SK-N-SH (cell line): Measurements from ENCODE around the gene CCNB1. TPM values are rescaled to one million over a fixed set of nuclear protein-coding genes. Genes with fewer than 3 reads are reported as not detected.

ENCODE experiments used
- CTCF ChIA-PET: fragments of 300-600, 350-600 bp; formaldehyde crosslinking; extraction: SDS; loops from one replicate; lab custom pipeline; 2021; lab: Yijun Ruan, JAX
- POLR2A ChIA-PET: fragments of 350-600 bp; sonication (Branson Sonifier 250); formaldehyde crosslinking; extraction: SDS; loops from one replicate; lab custom pipeline; 2020; ENCODE audit warnings: antibody characterized with exemption, inconsistent platforms; lab: Yijun Ruan, JAX
- DNase-seq: peaks from one replicate; pipeline ENCODE4 v3.0.0; 2012
- H2AFZ ChIP-seq: fragments of 200-600 bp; sonication (generic); 2 replicates; pipeline ENCODE4 v1.8.1; 2016; ENCODE audit warnings: antibody characterized with exemption, mild to moderate bottlenecking, low read depth
- H3F3A ChIP-seq: fragments of 200-600 bp; sonication (generic); replicated peaks from 2 replicates; pipeline ENCODE3; 2016; ENCODE audit warnings: antibody characterized with exemption, mild to moderate bottlenecking; ENCODE audit not compliant: insufficient read depth
- H3K27ac ChIP-seq, 2 experiments: fragments of 200-500 bp in 1 of 2; fragments of 200-600 bp in 1 of 2; sonication (Bioruptor generic) in 1 of 2; sonication (generic), shearing (Covaris generic) in 1 of 2; 2 replicates each; pipeline versions ENCODE4 v1.5.1 to v1.6.1; 2014 to 2016; ENCODE audit warnings: low read depth in 2 of 2, inconsistent platforms in 1 of 2, low read length in 1 of 2, mild to moderate bottlenecking in 1 of 2, mixed read lengths in 1 of 2
- H3K27me3 ChIP-seq: fragments of 200-600 bp; sonication (generic), shearing (Covaris generic); 2 replicates; pipeline ENCODE4 v1.6.1; 2016; ENCODE audit warnings: mixed run types; ENCODE audit not compliant: insufficient read depth
- H3K36me3 ChIP-seq, 2 experiments: fragments of 200-500 bp in 1 of 2; fragments of 200-600 bp in 1 of 2; sonication (Bioruptor generic) in 1 of 2; sonication (generic) in 1 of 2; replicated peaks in 1 of 2; 2 replicates each; pipeline versions ENCODE3 to v1.5.1; 2014 to 2016; ENCODE audit warnings: low read length in 1 of 2, mild to moderate bottlenecking in 1 of 2; ENCODE audit not compliant: insufficient read depth in 2 of 2, control insufficient read depth in 1 of 2
- H3K4me1 ChIP-seq, 2 experiments: fragments of 200-500 bp in 1 of 2; fragments of 200-600 bp in 1 of 2; sonication (Bioruptor generic) in 1 of 2; sonication (generic), shearing (Covaris generic) in 1 of 2; 2 replicates each; pipeline versions ENCODE4 v1.5.1 to v1.6.1; 2014 to 2016; ENCODE audit warnings: low read depth in 1 of 2, low read length in 1 of 2, mixed run types in 1 of 2; ENCODE audit not compliant: insufficient read depth in 2 of 2, control insufficient read depth in 1 of 2
- H3K4me2 ChIP-seq: fragments of 200-600 bp; sonication (generic), shearing (Covaris generic); 2 replicates; pipeline ENCODE4 v1.6.1; 2017; ENCODE audit warnings: mixed run types
- H3K4me3 ChIP-seq, 2 experiments: fragments of 200-500 bp in 1 of 2; fragments of 200-600 bp in 1 of 2; sonication (Bioruptor generic) in 1 of 2; sonication (generic), shearing (Covaris generic) in 1 of 2; 2 replicates each; pipeline versions ENCODE4 v1.5.1 to v1.8.1; 2014 to 2016; ENCODE audit warnings: low read depth in 2 of 2, inconsistent platforms in 1 of 2, low read length in 1 of 2, mild to moderate bottlenecking in 1 of 2, mixed read lengths in 1 of 2, moderate library complexity in 1 of 2
- H3K79me2 ChIP-seq: fragments of 200-600 bp; sonication (generic); 2 replicates; pipeline ENCODE4 v1.8.1; 2017; ENCODE audit warnings: mild to moderate bottlenecking; ENCODE audit not compliant: insufficient read depth
- H3K9ac ChIP-seq: fragments of 200-600 bp; sonication (generic); 2 replicates; pipeline ENCODE4 v1.6.1; 2017; ENCODE audit warnings: mixed run types
- H3K9me2 ChIP-seq: fragments of 200-600 bp; sonication (generic); 2 replicates; pipeline ENCODE4 v1.6.1; 2017; ENCODE audit warnings: mixed run types
- H3K9me3 ChIP-seq: fragments of 200-600 bp; sonication (generic); 2 replicates; pipeline ENCODE4 v1.6.1; 2017; ENCODE audit warnings: mixed run types, mild to moderate bottlenecking, moderate library complexity
- H4K20me1 ChIP-seq: fragments of 200-600 bp; sonication (generic); 2 replicates; pipeline ENCODE4 v1.6.1; 2017; ENCODE audit warnings: mild to moderate bottlenecking, mixed run types; ENCODE audit not compliant: insufficient read depth
- CHD2 ChIP-seq: fragments of 150-350 bp; IDR thresholded peaks from 2 replicates; pipeline ENCODE4 v1.6.1; 2018; ENCODE audit warnings: low read length; ENCODE audit not compliant: partially characterized antibody
- ELF1 ChIP-seq: IDR thresholded peaks from 2 replicates; pipeline ENCODE4 v1.4.0; 2012
- EZH2phosphoT487 ChIP-seq: fragments of 200-600 bp; sonication (generic); IDR thresholded peaks from 2 replicates; pipeline ENCODE4 v1.6.1; 2017; ENCODE audit warnings: low read depth, mixed run types, mild to moderate bottlenecking, antibody characterized with exemption, moderate library complexity, borderline replicate concordance
- FOSL2 ChIP-seq: IDR thresholded peaks from 2 replicates; pipeline ENCODE4 v1.4.0; 2012; ENCODE audit warnings: low read depth, mild to moderate bottlenecking, moderate library complexity, borderline replicate concordance
- FOXJ3 ChIP-seq: sonication (generic); formaldehyde crosslinking; IDR thresholded peaks from 2 replicates; pipeline ENCODE4 v1.5.1; 2020; ENCODE audit warnings: mild to moderate bottlenecking, missing genetic modification reagents
- FOXM1 ChIP-seq: IDR thresholded peaks from 2 replicates; pipeline ENCODE4 v1.4.0; 2012; ENCODE audit warnings: low read depth, mild to moderate bottlenecking
- GATA2 ChIP-seq: sonication (generic); formaldehyde crosslinking; IDR thresholded peaks from 2 replicates; pipeline ENCODE4 v1.5.0; 2020; ENCODE audit warnings: mild to moderate bottlenecking, missing genetic modification reagents
- JUND ChIP-seq: IDR thresholded peaks from 2 replicates; pipeline ENCODE4 v1.4.0; 2012
- RAD21 ChIP-seq: IDR thresholded peaks from 2 replicates; pipeline ENCODE4 v1.6.1; 2012; ENCODE audit warnings: mild to moderate bottlenecking, low read length
- RCOR1 ChIP-seq: fragments of 150-350 bp; IDR thresholded peaks from 2 replicates; pipeline ENCODE4 v1.6.1; 2017; ENCODE audit warnings: antibody characterized with exemption, low read length
- RFX5 ChIP-seq: IDR thresholded peaks from 2 replicates; pipeline ENCODE4 v1.6.1; 2012; ENCODE audit warnings: mild to moderate bottlenecking, improper control_type of control experiment, low read length
- RXRA ChIP-seq: IDR thresholded peaks from 2 replicates; pipeline ENCODE4 v1.4.0; 2012; ENCODE audit warnings: low read depth, mild to moderate bottlenecking, borderline replicate concordance
- SIN3A ChIP-seq: IDR thresholded peaks from 2 replicates; pipeline ENCODE4 v1.6.1; 2012; ENCODE audit warnings: low read depth, mild to moderate bottlenecking, low read length, moderate library complexity, borderline replicate concordance
- SMC3 ChIP-seq: IDR thresholded peaks from 2 replicates; pipeline ENCODE4 v1.6.1; 2012; ENCODE audit warnings: low read depth, low read length, improper control_type of control experiment
- TCF12 ChIP-seq: IDR thresholded peaks from 2 replicates; pipeline ENCODE4 v1.4.0; 2012
- YY1 ChIP-seq: IDR thresholded peaks from 2 replicates; pipeline ENCODE4 v1.4.0; 2012; ENCODE audit warnings: low read depth, mild to moderate bottlenecking
- WGBS: methylation state at CpG from one replicate; pipeline ENCODE4 v1.1.6; 2017; ENCODE audit warnings: low lambda C conversion rate; 5-methylcytosine and 5-hydroxymethylcytosine counted together
- polyA plus RNA-seq, 3 experiments: library from polyadenylated mRNA; depleted of rRNA; stranded (reverse); fragments of >200 nt; gene quantifications; 2 replicates each; pipeline ENCODE4 v1.2.3, GENCODE V29; 2012
- TF ChIP-seq, protein P1 (sequence below): fragments of 150-350 bp; IDR thresholded peaks from 2 replicates; pipeline ENCODE4 v1.6.1; 2016; ENCODE audit warnings: mild to moderate bottlenecking, low read depth, low read length
- TF ChIP-seq, protein P2 (sequence below): IDR thresholded peaks from 2 replicates; pipeline ENCODE4; 2012
- TF ChIP-seq, protein P3 (sequence below): IDR thresholded peaks from 2 replicates; pipeline ENCODE4 v1.4.0; 2012; ENCODE audit warnings: low read depth, borderline replicate concordance
- TF ChIP-seq, protein P4 (sequence below): IDR thresholded peaks from 2 replicates; pipeline ENCODE4 v1.6.1; 2012; ENCODE audit warnings: mild to moderate bottlenecking, low read depth, low read length, moderate library complexity
- TF ChIP-seq, protein P5 (sequence below): fragments of 150-350 bp; IDR thresholded peaks from 2 replicates; pipeline ENCODE4 v1.6.1; 2017; ENCODE audit warnings: antibody characterized with exemption, low read length, low read depth, borderline replicate concordance

The CCNB1 gene
- polyA plus RNA-seq, 1 of the 3 experiments (the other 2 are of a cell fraction): 78.6 TPM

DNA sequence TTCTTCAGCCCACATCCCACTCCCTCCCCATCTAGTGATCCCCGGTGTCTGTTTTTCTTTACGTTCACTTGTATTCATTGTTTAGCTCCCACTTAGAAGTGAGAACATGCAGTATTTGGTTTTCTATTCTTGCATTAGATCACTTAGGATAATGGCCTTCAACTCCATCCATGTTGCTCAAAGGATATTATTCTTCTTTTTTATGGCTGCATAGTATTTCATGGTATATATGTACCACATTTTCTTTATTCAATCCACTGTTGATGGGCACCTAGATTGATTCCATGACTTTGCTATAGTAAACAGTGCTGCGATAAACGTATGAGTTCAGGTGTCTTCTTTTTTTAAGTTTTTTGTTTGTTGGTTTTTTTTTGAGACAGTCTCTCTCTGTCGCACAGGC, 29.1 kb upstream of the CCNB1 start:
- CTCF ChIA-PET: no interaction called here
- 96% methylated on average over 5 of the region's 5 CpGs for WGBS
- no peaks in the 10 kb centered on the region for H3K9me2 ChIP-seq
- no peaks in the 10 kb centered on the region for H4K20me1 ChIP-seq
- peaks cover 10% of the 10 kb centered on the region for H3F3A ChIP-seq
- no peak overlapping the region for H3K4me3 ChIP-seq
- no peaks in the 10 kb centered on the region for H3K27me3 ChIP-seq
- TF ChIP-seq CHD2 (no peak), EZH2phosphoT487 (no peak), FOXJ3 (no peak), RCOR1 (no peak), RFX5 (no peak), JUND (no peak), ELF1 (no peak), YY1 (no peak), FOSL2 (no peak), RXRA (no peak), SIN3A (no peak)
- TF ChIP-seq, protein P1, sequence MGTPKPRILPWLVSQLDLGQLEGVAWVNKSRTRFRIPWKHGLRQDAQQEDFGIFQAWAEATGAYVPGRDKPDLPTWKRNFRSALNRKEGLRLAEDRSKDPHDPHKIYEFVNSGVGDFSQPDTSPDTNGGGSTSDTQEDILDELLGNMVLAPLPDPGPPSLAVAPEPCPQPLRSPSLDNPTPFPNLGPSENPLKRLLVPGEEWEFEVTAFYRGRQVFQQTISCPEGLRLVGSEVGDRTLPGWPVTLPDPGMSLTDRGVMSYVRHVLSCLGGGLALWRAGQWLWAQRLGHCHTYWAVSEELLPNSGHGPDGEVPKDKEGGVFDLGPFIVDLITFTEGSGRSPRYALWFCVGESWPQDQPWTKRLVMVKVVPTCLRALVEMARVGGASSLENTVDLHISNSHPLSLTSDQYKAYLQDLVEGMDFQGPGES: no peak
- TF ChIP-seq, protein P2, sequence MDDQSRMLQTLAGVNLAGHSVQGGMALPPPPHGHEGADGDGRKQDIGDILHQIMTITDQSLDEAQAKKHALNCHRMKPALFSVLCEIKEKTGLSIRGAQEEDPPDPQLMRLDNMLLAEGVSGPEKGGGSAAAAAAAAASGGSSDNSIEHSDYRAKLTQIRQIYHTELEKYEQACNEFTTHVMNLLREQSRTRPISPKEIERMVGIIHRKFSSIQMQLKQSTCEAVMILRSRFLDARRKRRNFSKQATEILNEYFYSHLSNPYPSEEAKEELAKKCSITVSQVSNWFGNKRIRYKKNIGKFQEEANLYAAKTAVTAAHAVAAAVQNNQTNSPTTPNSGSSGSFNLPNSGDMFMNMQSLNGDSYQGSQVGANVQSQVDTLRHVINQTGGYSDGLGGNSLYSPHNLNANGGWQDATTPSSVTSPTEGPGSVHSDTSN: no peak
- TF ChIP-seq, protein P3, sequence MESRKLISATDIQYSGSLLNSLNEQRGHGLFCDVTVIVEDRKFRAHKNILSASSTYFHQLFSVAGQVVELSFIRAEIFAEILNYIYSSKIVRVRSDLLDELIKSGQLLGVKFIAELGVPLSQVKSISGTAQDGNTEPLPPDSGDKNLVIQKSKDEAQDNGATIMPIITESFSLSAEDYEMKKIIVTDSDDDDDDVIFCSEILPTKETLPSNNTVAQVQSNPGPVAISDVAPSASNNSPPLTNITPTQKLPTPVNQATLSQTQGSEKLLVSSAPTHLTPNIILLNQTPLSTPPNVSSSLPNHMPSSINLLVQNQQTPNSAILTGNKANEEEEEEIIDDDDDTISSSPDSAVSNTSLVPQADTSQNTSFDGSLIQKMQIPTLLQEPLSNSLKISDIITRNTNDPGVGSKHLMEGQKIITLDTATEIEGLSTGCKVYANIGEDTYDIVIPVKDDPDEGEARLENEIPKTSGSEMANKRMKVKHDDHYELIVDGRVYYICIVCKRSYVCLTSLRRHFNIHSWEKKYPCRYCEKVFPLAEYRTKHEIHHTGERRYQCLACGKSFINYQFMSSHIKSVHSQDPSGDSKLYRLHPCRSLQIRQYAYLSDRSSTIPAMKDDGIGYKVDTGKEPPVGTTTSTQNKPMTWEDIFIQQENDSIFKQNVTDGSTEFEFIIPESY: no peak
- 0 out of 2 replicates have a peak, but pooled peaks cover 12% of the 10 kb centered on the region for H3K9me3 ChIP-seq
- H2AFZ ChIP-seq: no peak overlapping the region
- no peaks in the 10 kb centered on the region for H3K4me1 ChIP-seq
- no peak for DNase-seq
- POLR2A ChIA-PET: no interaction called here
- no peaks in the 10 kb centered on the region for H3K79me2 ChIP-seq
- H3K36me3 ChIP-seq: peaks cover 0 to 6% of the 10 kb centered on the region in 2 experiments
- H3K27ac ChIP-seq: no peak overlapping the region
- no peak overlapping the region for H3K4me2 ChIP-seq
- no peak overlapping the region for H3K9ac ChIP-seq

DNA sequence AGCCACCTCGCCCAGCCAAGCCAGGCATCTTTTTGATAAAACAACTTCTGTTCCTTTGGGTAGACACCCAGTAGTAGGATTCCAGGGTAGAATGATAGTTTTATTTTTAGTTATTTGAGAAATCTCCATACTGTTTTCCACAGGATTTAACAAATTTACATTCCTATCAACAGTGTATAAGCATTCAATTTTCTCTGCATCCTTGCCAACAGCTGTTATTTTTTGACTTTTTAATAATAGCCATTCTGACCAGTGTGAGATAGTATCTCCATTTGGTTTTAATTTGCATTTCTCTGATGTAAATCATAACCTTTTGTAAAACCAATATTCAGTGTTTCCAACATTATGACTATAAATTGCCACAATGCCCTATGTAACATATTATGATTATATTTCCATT, 28.2 kb upstream of the CCNB1 start:
- 100% methylated on average over 1 of the region's 1 CpG for WGBS

More for the DNA sequence above, 28.2 kb upstream of the CCNB1 start:
- DNase-seq: no peak
- Histone ChIP-seq H3K9me3 (0 out of 2 replicates have a peak, but pooled peaks cover 12% of the 10 kb centered on the region), H3F3A (peaks cover 3% of the 10 kb centered on the region), H3K4me3 (no peak overlapping the region), H3K4me2 (no peak overlapping the region), H3K4me1 (no peaks in the 10 kb centered on the region), H3K27me3 (no peaks in the 10 kb centered on the region), H3K79me2 (no peaks in the 10 kb centered on the region), H3K9ac (no peak overlapping the region), H2AFZ (no peak overlapping the region), H3K27ac (no peak overlapping the region; a peak in 1 of 4 replicates), H3K9me2 (no peaks in the 10 kb centered on the region), H4K20me1 (no peaks in the 10 kb centered on the region), H3K36me3 (peaks cover 0 to 6% of the 10 kb centered on the region in 2 experiments)
- CTCF ChIA-PET: no interaction called here
- TF ChIP-seq, protein P4, sequence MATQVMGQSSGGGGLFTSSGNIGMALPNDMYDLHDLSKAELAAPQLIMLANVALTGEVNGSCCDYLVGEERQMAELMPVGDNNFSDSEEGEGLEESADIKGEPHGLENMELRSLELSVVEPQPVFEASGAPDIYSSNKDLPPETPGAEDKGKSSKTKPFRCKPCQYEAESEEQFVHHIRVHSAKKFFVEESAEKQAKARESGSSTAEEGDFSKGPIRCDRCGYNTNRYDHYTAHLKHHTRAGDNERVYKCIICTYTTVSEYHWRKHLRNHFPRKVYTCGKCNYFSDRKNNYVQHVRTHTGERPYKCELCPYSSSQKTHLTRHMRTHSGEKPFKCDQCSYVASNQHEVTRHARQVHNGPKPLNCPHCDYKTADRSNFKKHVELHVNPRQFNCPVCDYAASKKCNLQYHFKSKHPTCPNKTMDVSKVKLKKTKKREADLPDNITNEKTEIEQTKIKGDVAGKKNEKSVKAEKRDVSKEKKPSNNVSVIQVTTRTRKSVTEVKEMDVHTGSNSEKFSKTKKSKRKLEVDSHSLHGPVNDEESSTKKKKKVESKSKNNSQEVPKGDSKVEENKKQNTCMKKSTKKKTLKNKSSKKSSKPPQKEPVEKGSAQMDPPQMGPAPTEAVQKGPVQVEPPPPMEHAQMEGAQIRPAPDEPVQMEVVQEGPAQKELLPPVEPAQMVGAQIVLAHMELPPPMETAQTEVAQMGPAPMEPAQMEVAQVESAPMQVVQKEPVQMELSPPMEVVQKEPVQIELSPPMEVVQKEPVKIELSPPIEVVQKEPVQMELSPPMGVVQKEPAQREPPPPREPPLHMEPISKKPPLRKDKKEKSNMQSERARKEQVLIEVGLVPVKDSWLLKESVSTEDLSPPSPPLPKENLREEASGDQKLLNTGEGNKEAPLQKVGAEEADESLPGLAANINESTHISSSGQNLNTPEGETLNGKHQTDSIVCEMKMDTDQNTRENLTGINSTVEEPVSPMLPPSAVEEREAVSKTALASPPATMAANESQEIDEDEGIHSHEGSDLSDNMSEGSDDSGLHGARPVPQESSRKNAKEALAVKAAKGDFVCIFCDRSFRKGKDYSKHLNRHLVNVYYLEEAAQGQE: no peak
- TF ChIP-seq RAD21 (no peak), TCF12 (peak; percentile 57), RCOR1 (no peak), GATA2 (CRISPR knock-in tag) (0 out of 2 replicates have a peak, but pooled peaks have one; percentile 11), FOXM1 (no peak), RFX5 (no peak), CHD2 (no peak), SMC3 (no peak)
- TF ChIP-seq, protein P5, sequence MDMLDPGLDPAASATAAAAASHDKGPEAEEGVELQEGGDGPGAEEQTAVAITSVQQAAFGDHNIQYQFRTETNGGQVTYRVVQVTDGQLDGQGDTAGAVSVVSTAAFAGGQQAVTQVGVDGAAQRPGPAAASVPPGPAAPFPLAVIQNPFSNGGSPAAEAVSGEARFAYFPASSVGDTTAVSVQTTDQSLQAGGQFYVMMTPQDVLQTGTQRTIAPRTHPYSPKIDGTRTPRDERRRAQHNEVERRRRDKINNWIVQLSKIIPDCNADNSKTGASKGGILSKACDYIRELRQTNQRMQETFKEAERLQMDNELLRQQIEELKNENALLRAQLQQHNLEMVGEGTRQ: no peak
- POLR2A ChIA-PET: no interaction called here
